AG04449 (cell line): ENCODE measurements around the gene C5orf15.
"Not testable (repeated sequence)": the region's sequence is repeated elsewhere in the genome, so short reads cannot be mapped to it uniquely, and the experiment has no call there.

Experiments used
- CTCF ChIA-PET: fragments of 350-600 bp; formaldehyde crosslinking; extraction: SDS; loops from one replicate; lab custom pipeline; 2021; ENCODE audit warnings: antibody characterized with exemption; lab: Yijun Ruan, JAX
- POLR2A ChIA-PET: fragments of 400-600, 350-600 bp; formaldehyde crosslinking; extraction: SDS; loops from one replicate; lab custom pipeline; 2020; ENCODE audit warnings: antibody characterized with exemption, inconsistent platforms; lab: Yijun Ruan, JAX
- DNase-seq: peaks from one replicate; pipeline ENCODE4 v3.0.0-alpha.2; 2010; ENCODE audit warnings: low read depth, low spot score
- H3K4me3 ChIP-seq: 2 replicates; pipeline ENCODE4 v1.5.1; 2011; ENCODE audit warnings: low read depth, mild to moderate bottlenecking, control low read depth, low read length
- CTCF ChIP-seq: IDR thresholded peaks from one replicate; pipeline ENCODE4 v1.5.1; 2011; ENCODE audit warnings: mild to moderate bottlenecking, moderate library complexity, low read length, control low read depth, inconsistent platforms; ENCODE audit not compliant: insufficient read depth; ENCODE audit errors: missing control alignments

The C5orf15 gene

GRCh38 chr5:133977858-133978257, 9.4 kb upstream of the C5orf15 start:
- H3K4me3 ChIP-seq = no peak overlapping the region
- CTCF ChIA-PET = interaction anchor here (0.9 to 6.4 kb wide), 5 partner anchors 8 to 163 kb away, joined by 3 to 72 read pairs (median 4); no protein-coding TSS in a partner anchor
- POLR2A ChIA-PET = interaction anchor here (0.6 to 1.7 kb wide), 2 partner anchors 27 to 33 kb away, joined by 3 to 4 read pairs; no protein-coding TSS in a partner anchor
- no peak for TF ChIP-seq CTCF
- no peak for DNase-seq

- DNase-seq = no peak
- TF ChIP-seq CTCF = no peak
- H3K4me3 ChIP-seq = no peak overlapping the region
- ChIA-PET POLR2A (interaction anchor here (0.6 to 1.7 kb wide), 2 partner anchors 28 to 32 kb away, joined by 3 to 4 read pairs; no protein-coding TSS in a partner anchor), CTCF (interaction anchor here (0.7 to 6.4 kb wide), 3 partner anchors 9 to 16 kb away, joined by 3 to 72 read pairs (median 3); no protein-coding TSS in a partner anchor)
Measured at GRCh38 chr5:133977161-133977787, 8.8 kb upstream of the C5orf15 start.

- H3K4me3 ChIP-seq, DNase-seq, POLR2A ChIA-PET: not testable (repeated sequence)
- CTCF ChIA-PET = interaction anchor here (0.7 kb wide), 1 partner anchor 17 kb away, joined by 4 read pairs; no protein-coding TSS in a partner anchor
Measured at GRCh38 chr5:133975546-133975945, 7.1 kb upstream of the C5orf15 start.

- DNase-seq = no peak
- ChIA-PET CTCF (no interaction called here), POLR2A (no interaction called here)
- H3K4me3 ChIP-seq = no peak overlapping the region
- TF ChIP-seq CTCF = no peak
Measured at GRCh38 chr5:133974142-133974541, 5.7 kb upstream of the C5orf15 start.

GRCh38 chr5:133970325-133970909, 2.0 kb upstream of the C5orf15 start:
- ChIA-PET POLR2A (interaction anchor here (0.5 kb wide), 1 partner anchor 170 kb away, joined by 3 read pairs; no protein-coding TSS in a partner anchor), CTCF (interaction anchor here (1.1 to 3.5 kb wide), 2 partner anchors 10 to 19 kb away, joined by 3 to 36 read pairs; no protein-coding TSS in a partner anchor)
- TF ChIP-seq CTCF = no peak
- no peak for DNase-seq
- H3K4me3 ChIP-seq = no peak overlapping the region

GRCh38 chr5:133969654-133970324, 1.4 kb upstream of the C5orf15 start:
- DNase-seq = no peak
- CTCF ChIA-PET = interaction anchor here (1.1 to 3.5 kb wide), 3 partner anchors 10 to 18 kb away, joined by 3 to 36 read pairs (median 3); no protein-coding TSS in a partner anchor
- no peak for TF ChIP-seq CTCF
- POLR2A ChIA-PET = interaction anchor here (0.5 kb wide), 1 partner anchor 171 kb away, joined by 3 read pairs; no protein-coding TSS in a partner anchor
- H3K4me3 ChIP-seq = no peak overlapping the region
